SK-N-DZ (cell line): ENCODE data around the gene NCR2.

Experiments used
- DNase-seq: peaks from one replicate; pipeline ENCODE4 v3.0.0-alpha.2; 2015; ENCODE audit warnings: low spot score

The NCR2 gene

DNA sequence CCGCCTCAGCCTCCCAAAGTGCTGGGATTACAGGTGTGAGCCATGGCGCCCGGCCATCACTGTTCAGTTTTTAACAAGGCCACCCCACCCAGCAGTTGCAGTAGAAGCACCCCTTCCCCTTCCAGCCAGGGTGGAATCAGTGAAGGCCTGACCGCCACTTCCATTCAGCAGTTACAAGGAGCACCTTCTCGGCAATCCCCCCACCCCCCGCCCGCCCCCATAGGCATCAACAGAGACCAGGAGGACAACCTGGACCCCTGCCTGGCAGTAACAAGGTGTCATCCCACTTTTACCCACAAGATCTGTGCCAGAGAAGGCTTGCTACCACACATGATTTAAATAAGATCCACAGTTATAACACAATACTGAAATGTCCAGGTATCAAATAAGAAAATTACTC is 23.1 kb downstream of the NCR2 start:
- no peak for DNase-seq

DNA sequence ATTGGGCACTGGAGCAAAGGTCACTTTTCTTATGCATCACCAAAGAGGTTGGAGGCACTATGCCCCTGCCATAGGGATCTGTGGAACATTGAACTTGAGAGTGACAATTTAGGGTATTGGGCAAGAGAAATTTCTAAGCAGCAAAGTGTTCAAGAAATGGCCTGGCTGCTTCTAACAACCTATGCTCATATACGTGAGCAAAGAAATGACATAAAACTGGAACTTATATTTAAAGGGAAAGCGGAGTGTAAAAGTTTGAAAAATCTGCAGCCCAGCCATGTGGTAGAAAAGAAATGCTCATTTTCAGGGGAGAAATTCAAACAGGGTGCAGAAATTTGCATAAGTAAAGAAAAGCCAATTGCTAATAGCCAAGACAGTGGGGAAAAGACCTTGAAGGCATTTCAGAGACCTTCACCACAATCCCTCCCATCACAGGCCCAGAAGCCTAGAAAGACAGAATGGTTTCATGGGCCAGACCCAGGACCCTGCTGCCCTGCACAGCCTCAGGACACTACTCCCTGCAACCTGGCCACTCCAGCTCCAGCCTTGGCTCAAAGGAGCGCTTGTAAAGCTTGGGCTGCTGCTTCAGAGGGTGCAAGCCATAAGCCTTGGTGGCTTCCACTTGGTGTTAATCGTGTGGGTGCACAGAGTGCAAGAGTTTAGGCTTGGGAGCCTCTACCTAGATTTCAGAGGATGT is 24.4 kb downstream of the NCR2 start:
- DNase-seq, result no peak

DNA sequence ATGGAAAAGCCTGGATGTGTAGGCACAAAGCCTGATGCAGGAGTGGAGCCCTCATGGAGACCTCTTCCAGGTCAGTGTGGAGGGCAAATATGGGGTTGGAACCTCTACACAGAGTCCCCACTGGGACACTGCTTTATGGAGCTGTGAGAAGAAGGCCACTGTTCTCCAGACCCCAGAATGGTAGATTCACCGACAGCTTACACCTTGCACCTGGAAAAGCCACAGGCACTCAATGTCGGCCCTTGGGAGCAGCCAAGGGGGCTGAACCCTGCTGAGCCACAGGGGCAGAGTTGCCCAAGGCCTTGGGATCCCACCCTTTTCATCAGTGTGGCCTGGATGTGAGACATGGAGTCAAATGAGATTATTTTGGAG is 24.9 kb downstream of the NCR2 start:
- no peak for DNase-seq

DNA sequence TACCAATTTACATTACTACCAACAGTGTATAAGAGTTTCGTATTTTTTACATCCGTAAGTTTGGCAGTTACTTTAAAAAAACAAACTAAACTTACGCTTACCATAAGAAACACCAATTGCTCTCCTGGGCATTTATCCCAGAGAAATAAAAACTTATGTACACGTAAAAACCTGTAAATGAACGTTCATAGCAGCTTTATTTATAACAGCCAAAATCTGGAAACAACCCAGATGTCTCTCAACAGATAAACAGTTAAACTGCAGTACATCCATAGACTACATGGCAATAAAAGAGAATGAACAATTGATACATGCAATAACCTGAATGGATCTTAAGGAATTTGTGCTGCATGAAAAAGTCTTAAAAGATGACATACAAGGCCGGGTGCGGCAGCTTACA is 30.7 kb downstream of the NCR2 start:
- DNase-seq, result no peak

DNA sequence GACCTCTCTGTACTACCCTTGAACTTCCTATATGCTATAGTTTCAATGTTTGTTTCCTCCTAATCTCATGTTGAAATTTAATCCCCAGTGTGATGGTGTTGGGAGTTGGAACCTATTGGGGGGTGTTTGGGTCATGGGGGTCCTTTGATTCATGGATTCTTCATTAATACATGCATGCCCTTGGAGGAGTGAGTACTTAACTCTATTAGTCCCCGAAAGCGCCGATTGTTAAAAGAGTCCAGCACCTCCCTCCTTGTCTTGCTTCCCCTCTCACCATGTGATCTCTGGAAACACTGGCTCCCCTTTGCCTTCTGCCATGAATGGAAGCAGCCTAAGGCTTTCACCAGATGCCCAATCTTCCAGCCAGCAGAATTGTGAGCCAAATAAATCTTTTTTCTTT is 31.7 kb downstream of the NCR2 start:
- DNase-seq, result no peak

DNA sequence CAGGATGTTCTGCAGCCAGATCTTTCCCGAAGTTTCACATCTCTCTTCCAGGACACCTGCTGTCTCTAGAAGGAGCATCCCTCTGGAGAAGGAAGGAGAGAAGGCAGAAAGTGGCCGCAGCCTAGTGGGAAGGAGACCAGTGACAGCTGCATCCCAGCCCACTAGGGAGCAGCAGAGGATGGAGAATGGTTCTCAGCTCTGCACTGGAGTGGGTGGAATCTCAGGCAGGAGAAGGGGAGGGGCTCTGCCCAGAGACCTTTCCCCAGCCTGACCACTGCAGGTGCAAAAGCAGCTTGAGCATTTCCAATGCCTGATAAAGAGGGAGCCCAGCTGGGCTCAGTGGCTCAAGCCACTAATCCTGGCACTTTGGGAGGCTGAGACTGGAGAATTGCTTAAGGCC is 32.3 kb downstream of the NCR2 start:
- DNase-seq, result peak; percentile 79

DNA sequence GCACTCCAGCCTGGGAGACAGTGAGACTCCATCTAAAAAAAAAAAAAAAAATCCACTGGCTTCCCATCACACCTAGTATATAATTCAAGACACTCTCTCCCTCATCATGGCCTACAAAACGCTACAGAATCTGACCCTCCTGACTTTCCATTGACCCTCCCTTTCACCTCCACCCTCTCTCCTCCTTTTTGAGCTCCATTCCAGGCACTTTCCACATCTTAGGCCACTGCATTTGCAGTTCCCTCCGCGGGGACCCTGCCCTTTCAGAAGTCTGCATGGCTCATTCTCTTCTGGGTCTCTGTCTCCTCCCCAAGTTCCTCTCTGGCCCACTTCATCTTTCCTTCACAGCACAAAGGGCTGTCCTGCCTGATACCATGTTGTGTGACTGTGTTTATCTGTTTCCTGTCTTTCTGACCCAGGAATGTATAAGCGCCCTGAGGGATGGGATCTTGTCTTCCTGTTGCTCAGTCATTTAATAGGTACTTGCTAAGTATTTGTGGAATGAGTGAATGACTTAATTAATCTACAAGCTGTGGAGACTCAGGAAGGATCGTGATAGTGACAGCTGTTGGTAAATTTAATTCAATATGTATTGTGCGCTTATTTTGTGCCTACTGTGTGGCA is 35.2 kb downstream of the NCR2 start:
- DNase-seq, result no peak

DNA sequence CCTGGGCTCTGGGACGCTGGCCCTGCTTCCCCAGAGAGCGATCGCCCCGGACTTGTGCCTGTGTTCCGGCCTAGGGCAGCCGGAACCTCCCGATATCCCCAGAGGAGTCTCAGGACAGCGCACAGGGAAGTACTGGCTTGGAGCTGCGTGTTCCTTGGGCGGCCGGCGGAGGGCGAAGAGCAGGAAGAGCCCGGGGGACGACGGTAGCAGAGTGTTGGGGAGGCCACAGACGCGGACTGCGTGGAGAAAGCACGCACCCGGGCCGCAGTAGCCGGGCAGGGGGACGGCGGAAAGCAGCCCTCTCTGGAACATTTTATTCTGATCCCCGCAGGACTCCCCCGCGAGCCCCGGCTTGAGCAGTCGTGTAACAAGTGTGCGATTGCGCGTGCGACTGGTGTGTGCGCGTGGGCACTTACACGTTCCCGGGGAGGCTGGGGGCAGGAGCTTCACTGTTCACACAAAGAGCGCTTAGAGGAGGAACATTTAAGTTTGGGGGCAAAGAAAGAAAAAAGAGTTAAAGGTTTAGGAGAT is 36.1 kb downstream of the NCR2 start:
- DNase-seq, result peak; percentile 46

DNA sequence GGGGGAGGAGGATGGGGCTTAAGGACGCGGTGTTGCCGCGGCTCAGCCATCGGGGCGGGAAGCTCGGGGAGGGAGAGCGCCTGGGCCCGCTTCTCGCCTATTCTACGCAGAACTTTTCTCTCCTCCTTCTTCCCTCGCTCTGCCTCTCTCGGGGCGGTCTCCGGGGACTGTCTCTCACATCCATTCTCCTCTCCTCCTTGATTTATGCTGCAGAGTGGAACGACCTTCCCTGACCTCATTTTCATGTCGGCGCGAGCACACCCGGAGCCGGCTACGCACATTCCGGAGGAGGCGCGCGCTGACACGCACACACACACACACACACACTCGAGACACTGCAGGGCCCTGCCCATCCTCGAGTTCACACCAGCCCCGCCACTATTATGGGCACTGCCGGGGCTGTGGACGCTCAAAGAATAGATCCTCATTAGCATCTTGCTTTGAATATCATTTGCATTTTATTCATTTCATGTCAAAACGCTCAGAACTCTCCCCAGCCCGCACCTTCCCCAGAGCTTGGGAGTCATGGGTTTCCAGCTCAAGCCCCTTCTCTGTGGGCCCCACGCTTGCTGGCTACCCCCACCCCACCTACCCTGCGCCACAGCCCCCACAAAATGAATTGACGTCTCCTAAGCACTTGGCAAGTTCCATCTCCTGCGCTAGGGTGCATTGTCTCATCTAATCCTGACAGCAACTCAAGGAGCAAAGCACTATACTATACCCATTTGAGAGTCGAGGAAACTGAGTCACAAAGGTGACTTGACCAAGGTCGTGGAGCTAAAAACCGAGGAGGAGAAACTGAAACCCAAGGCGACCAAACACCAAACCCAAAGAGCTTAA is 36.8 kb downstream of the NCR2 start:
- DNase-seq, result no peak

DNA sequence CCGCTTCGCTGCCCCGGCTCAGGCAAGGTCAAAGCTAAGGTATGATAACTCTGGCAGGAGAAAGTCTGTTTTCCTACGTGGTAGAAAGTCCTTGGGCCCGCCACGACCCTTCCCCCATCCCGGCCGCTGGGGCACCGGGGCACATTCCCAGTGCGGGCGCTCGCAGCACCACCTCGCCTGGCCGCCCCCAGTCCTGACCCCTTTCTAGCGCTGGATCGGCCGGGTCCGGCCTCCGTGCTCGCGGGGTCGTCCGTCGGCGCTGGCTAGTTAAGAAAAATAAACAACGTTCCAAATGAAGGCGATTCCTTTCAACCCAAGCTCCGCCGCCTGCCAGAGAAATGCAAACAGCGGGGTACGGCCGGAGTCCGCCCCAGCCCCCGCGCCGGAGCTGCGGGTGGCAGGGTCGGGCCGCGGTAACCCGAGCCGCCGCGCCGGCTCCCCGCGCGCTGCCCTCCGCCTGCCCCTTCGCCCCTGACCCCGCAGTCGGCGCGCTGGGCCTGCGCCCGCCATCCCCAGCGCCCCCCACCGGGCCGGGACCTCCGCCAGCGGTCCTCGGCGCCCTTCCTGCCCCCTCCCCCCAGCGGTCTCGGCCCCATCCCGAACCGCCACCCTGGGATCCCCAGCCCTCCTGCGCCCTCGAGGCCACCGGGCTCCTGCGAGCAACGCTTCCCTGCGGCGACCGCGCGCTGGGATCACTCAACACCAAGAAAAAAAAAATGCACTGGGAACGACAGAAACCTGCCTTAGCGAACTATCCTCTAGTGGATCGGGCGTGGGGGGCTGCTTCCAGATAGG is 37.6 kb downstream of the NCR2 start:
- no peak for DNase-seq

DNA sequence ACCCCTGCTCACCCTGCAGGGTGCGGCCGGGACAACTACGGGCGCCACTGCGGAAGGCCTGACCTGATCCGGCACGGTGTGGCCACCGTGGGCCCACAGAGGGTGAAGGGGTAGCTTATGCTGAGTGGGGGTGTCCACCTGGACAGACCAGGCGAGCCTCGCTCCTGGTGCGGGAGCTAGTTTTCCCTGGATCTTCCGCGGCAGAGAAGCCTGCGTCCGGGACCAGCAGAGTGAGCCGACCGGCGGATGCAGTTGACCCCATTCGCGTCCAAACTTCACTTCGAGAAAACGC is 38.2 kb downstream of the NCR2 start:
- no peak for DNase-seq

DNA sequence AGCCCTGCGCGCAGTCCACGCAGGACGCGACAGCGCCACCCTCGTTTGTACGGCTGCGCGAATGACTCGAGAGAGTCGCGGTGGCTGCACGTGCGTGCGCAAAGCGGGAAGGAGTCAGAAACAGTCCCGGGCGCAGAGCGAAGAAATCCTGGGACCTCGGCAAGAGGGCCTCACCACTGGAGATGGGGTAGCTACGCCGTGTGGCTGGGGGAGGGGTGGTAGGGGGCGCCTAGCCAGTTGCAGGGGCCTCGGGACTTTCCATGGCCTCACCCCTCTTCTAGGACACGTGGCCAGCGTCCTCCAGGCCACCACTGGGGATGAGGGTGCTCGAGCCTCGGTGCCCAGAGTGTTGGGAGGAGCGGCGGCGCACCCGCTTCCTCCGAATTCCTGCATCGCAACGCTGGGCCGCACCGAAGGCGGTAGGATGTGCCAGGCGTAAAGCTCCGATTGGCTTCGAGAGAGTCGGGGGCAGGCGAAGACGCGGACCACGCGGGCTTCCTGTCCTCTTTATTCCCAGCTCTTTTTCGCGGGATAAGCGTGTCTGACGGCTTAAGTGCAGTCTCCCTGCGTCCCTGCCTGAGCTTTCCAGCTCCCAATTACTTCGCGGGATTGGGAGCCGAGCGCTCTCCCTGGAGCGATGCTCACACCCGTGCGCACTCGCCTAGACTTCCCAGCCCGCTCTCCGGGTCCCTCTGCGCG is 38.7 kb downstream of the NCR2 start:
- DNase-seq, result no peak

DNA sequence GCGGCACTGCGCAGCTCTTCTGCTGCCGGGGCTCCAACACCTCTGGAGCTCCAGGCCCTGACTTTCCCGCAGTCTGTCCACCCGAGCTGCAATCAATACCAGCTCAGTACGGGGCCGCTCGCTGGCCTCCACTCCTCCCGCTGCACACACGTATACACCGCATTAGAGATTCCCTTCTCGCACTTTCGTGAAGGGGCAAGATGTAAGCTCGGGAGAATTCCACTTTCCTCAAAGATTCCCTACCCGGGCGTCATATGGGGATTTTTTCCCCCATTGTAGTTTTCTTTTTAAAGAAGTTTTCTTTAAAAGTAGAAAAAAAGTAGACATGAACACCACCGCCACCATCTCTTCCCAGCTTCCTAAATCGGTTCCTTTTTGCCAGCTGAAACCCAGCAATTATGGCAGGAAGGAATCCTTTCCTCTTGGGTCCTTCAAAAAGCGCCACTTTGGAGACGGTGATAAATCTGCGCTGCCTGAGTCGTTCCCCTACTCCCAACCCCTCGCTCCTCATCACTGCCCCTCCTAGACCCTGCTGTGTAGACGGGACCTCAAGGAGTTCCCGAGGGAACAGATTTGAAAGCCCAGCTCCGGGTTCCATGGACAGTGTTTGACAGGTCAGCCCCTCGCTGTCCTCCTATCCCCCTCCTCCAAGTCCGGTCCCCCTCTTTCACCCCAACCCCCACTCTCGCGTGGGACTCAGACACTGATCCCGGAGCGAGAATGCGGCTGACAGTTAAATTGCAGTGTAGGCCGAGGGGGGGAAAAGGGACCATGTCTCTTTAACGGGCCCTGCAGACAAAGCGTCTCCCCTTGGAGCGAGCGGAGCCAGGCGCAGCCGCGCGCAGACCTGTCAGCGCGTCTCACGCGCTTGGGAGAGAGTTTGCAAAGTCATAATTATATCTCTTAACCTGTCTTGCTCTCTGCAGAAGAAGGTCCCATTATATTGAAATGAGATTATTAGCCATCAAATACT is 39.5 kb downstream of the NCR2 start:
- no peak for DNase-seq

DNA sequence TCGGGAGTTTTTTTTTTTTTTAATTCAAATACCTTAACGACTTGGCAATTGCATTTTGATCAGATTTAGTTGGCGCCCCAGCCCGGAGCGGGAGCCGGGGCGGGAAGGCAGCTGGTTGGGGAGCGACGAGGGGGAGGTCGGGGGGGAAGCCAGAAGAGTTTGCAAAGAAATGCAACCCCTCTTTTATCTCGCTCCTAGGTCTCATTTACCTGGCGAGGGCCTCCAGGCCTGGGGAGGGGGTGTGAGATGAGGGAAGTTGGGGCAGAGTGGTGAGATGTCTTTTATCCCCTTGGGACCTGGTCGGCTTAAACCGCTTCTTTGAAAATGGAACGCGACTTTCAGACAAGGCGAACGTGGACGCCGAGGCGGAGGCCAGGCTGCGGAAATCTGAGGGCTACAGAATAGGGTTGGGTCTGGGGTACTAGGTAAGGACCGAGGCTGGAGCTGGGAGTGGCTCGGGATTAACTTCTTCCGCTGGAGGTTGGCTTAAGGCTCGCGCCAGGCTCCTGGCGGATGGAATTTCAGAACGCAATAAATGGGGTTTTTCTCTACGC is 40.3 kb downstream of the NCR2 start:
- DNase-seq, result no peak

DNA sequence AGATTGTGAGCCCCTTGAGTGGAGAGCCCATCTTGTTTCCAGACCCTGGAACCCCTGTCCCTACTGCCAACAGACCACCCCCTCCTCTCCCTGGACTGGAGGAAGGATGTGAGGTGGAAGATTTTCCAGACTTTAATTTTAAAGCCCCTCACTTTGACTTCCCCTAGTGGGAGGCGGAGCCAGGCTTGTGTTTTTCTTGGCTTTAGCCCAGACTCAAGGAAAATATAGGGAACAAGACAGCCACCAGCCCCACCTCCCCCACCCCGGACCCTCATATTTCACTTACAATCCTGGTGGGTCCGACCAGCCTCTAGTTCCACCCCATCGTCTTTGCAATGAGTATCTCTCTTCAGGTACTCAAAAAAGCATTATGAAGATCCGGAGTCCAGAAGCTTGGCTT is 40.8 kb downstream of the NCR2 start:
- DNase-seq, result no peak

DNA sequence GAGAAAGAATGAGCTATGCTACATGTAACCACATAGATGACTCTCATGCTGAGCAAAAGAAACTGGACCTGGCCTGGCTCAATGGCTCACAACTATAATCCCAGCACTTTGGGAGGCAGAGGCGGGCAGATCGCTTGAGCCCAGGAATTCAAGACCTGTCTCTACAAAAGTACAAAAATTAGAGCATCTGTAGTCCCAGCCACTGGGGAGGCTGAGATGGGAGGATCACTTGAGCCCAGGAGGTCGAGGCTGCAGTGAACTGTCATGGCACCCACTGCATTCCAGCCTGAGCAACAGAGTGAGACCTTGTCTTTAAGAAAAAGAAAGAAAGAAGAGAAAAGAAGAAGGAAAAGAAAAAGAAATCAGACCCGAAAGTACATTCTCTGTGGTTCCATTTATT is 41.7 kb downstream of the NCR2 start:
- DNase-seq, result no peak

DNA sequence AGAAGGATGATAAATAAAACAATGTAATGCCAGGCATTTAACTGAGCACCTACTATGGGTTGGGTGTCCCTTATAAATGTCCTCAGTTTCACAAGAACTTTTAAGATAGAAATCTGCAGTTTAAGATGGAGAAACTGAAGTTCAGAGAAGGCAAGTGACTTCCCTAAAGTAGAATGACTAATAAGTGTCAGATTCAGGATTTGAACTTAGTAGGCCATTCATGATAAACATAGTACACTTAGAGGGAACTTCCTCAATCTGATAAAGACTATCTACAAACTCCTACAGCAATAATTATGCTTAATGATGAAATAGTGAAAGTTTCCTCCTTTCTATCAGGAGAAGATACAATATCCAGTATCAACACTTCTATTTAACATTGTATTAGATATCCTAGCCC is 43.9 kb downstream of the NCR2 start:
- DNase-seq, result no peak

DNA sequence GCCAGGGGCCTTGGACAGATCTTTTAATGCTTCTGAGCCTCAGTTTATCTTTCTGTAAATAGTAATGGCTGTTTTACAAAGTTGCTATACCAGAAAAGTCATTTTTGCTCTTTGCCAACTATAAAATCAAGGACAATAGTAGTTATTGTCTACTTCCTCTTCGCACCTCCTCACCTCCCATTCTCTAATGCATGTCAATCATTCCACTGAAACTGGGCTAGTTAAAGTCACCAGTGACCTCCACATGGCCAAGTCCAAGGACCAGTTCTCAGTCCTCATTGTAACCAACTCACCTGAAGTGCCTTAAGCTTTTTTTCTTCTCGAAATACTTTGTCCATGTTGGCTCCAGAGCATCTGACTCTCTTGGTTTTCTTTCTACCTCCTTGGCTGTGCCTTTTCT is 51.2 kb downstream of the NCR2 start:
- no peak for DNase-seq

DNA sequence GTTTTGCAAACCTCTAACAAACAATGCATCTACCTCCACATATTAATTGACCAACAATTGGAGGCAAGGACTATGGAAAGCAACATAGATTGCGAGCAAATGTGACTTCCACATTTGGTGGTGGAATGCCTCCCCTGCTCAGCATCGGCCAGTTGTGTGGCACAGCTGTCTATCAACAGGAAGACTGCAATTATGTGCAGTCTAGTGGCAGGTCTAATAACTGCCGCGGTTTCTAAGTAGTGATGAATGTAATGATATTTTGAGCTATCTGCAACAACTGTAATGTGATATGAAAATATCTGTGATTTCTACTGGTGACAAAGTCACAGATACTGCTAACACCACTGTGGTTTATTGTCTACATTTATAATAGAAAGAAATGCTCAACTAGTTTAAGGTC is 56.8 kb downstream of the NCR2 start:
- no peak for DNase-seq

DNA sequence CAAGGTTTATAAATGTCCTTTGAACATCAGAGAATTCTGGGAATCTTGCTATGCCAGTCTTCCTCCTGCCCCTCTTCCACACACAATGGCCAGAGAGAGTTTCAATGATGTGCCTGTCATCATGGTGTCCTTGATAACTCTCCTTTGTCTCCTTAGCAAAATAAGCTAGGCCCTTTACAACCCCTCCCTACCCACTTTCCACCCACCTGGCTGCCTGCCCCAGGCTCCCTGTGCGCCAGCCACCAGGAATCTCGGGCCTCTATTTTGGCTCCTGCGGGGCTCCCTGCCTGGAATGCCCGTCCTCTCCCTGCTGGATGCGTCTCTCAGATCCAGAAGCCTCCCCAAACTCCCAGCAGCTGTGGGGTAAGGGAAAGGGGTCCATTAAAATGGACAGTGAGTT is 60.9 kb downstream of the NCR2 start:
- no peak for DNase-seq
